ELF-1 (cell line): ENCODE results near the gene SPPL2C.

Source experiments
- DNase-seq: peaks from one replicate; pipeline ENCODE4 v3.0.0-alpha.2; 2016; ENCODE audit warnings: low read depth, low spot score

Gene SPPL2C, protein sequence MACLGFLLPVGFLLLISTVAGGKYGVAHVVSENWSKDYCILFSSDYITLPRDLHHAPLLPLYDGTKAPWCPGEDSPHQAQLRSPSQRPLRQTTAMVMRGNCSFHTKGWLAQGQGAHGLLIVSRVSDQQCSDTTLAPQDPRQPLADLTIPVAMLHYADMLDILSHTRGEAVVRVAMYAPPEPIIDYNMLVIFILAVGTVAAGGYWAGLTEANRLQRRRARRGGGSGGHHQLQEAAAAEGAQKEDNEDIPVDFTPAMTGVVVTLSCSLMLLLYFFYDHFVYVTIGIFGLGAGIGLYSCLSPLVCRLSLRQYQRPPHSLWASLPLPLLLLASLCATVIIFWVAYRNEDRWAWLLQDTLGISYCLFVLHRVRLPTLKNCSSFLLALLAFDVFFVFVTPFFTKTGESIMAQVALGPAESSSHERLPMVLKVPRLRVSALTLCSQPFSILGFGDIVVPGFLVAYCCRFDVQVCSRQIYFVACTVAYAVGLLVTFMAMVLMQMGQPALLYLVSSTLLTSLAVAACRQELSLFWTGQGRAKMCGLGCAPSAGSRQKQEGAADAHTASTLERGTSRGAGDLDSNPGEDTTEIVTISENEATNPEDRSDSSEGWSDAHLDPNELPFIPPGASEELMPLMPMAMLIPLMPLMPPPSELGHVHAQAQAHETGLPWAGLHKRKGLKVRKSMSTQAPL

DNA sequence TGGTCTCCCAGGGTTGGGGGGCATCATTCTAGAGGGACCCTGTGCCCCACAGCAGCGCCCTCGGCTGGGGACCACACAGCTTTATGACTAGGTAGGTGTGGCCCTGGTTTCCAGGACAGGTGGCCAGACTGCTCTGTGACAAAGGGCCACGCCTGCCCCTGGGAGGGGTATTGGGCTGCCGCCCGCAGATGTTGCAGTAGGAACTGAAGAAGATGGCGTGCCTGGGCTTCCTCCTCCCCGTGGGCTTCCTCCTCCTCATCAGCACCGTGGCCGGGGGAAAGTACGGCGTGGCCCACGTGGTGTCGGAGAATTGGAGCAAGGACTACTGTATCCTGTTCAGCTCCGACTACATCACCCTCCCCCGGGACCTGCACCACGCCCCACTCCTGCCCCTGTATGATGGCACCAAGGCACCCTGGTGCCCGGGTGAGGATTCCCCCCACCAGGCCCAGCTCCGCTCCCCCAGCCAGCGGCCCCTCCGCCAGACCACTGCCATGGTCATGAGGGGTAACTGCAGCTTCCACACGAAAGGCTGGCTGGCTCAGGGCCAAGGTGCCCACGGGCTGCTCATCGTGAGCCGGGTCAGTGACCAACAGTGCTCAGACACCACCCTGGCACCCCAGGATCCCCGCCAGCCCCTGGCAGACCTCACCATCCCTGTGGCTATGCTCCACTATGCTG, at the start of gene SPPL2C:
SPPL2C (plus strand) TSS at position 187 of the 681 bp plus-strand sequence; CDS start at position 213, 26 bp downstream.
- DNase-seq: no peak

DNA sequence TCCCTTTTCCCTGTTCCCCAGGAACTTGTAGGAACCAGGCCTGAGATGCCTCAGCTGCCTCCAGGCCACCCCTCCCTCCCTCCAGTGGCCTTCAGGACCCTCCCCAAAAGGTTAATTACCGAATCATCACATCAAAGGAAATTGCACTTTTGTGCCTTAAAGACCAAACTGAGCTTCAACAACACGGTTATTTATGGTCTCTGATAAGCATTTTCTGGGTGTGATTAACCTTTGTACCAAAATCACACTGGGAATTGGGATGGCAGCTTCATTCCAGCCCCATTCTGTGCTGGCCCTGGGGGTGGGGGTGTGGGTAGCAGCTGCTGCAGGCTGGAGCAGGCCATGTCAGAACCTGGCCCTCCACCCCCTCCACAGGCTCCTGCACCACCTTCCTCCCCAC, 43.9 kb upstream of the SPPL2C start:
- peak; percentile 64 for DNase-seq

DNA sequence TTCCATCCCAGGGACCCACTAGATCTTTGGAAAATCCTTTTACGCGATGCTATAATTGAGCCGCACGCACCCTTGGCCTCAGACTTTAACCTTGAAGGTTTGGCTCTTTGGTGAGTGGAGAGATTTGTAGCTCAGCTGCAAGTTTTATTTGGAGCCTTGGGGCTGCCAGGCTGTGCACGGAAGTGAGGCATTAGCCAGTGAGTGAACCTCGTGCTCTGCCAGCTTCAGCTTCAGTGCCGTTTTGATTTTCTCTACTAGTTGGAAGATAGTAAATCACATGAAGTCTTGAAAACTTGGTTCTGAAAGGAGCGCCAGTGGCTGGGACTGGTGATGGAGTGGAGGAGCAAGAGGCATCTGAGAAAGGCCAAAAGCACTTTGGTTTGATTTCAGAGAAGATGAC, 43.3 kb upstream of the SPPL2C start:
- no peak for DNase-seq

DNA sequence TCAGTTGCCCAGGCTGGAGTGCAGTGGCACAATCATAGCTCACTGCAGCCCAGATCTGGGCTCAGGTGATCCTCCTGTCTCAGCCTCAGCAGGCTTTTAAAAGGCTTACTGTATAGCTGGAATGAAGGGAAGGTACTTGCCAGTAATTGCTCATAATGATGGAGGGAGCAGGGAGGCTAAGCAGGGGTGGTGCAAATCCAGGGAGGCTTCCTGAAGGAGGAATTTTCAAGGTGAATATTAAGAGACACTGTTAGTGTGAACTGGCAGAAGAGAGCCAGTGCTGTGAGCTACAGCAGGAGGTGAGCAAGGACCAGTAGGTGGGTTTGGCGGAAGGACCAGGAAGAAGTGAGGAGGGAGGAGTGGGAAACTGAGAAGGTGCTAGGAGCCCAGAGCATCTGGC, 35.8 kb upstream of the SPPL2C start:
- DNase-seq: no peak

DNA sequence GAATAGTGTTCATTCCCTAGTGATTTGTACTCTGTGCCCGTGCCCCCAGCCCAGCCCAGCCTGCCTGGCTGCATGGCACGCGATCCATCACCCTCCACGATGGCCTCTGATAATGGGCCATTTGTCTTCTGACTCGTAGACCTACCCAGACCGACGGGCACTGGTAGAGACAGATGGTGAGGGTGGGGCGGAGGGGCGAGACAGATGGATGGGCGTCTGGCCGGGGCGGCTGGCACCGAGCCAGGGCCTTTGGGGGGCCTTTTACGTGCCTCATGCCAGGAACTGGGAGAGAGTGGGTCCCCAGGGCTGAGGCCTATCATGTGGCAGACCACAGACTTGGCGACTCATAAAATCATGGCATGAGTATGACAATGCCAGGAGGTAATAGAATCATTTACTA, 35.2 kb upstream of the SPPL2C start:
- no peak for DNase-seq

DNA sequence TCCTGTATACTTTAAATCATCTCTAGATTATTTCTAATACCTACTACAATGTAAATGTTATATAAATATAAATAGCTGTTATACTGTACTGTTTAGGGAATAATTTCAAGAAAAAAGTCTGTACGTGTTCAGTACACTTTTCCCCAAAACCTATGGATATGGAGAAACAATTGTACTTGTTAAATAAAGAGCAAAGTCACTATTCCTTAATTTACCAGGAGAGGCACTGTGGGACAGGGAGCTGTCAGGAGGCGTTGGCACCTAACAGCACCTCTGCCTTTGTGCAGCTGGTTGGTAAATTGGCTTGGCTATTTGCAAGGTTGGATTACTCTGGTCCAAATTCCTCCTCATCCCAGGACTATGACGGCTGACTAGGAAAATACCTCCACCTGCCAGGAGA, 32.6 kb upstream of the SPPL2C start:
- no peak for DNase-seq

DNA sequence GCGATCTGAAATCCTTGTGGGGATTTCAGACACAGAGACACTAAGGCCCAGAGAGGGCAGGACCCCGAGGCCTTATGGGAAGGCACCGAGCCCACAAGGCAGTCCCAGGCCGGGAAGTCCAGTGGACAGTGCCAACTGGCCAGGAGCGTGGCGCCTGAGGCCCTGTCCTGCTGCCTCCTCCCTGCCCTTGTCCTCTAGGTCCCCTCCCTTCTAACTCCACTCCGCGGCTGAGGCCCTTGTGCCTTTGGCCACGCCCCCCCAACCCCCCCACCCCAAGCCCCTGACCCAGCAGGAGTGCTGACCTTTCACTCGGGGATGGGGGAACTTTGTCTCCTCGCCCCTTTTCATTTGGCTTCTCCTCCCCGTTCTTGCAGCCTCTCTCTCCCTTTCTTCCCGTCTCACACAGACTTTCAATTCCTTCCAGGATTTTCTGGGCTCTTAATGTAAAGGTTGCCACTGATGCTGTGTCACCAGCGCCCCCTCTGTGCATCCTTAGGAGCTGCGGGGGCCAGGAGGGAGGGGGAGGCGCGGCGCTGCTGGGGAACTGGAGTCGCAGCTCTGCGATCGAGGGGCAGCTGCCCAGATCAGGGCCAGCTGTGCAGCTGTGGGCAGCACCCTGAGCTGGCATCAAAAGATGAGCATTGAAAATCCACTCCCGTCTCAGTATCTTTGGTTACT, 31.5 kb upstream of the SPPL2C start:
- peak; percentile 81 for DNase-seq

DNA sequence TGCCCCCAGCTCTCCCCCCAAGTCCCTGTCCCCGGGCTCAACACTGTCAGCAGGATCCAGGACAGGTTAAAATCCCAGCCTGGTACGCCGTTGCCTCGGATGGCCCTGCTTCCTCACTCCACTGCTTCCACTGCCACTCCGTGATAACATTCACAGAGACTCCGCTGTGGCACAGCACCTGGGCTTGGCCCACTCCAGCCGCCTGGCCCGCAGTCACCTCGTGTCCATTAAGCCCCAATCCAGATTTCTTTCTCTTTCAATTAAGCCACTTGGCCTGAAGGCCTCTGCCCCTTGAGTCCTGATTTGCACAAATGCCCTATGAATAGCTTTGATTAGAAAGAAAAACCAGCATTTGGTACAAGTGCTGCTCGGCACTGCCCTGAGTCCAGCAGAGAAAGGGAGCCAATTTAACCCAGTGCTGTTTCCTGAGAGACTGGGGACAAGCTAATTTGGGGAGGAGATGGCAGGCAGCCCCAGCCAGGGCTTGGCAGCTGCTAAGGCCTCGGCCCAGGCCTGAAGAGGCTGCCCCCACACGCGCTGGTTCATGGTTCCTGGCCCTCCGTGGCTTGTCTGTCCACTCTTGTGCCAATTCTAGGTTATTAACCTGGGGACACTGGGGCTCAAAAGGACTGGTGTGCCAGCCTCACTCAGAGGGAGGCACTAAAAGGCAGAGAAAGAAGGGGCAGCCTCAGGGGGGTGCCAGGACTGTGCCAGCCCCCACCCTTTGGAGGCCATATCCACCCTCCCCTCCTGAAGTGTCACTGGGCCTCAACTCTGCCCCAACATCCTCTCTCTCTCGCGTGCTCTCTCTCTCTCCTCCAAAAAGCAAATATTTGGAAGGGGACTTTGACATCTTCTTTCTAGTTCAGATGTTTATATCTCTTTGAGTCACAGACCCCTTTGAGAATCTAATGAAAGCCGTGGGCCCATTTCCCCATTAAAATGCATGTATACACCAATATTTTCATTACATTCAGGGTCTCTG, 29.8 kb upstream of the SPPL2C start:
- DNase-seq: no peak

DNA sequence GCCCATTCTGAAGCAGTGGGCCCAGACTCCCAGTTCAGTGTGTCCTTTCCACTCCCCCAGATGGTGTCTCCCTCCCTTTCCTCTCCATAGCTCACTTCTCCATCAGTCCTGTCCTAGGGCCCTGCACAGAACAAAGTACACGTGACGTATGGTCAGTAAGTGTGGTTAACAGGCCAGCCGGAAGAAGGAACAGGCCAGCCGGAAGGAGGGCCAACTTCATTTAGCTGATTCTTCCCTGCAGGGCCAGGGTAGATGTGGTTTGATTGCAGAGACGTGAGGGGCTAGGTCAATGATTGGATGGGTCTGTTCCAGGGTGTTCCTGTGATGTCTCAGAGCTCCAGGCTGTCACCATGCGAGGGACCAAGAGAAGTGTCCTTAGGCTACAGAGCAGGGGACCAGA, 28.9 kb upstream of the SPPL2C start:
- no peak for DNase-seq

DNA sequence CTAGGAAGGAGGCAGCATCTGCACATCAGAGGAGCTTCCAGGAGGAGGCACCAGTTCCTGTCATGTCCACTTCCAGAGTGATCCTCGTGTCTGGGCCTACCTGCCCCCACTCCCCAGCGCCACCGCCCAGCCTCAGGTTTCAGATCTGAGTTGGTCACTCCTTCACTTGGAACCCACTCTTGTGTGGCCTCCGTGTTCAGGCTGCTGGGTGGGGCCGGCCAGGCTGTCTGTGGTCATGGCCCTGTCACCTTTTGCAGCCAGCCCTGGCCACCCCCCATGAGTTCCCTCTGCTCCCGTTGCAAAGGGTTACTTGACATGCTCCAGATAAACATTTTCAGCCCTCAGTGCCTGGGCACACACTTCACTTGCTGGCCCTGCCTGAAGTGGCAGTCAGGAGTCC, 26.6 kb upstream of the SPPL2C start:
- no peak for DNase-seq

DNA sequence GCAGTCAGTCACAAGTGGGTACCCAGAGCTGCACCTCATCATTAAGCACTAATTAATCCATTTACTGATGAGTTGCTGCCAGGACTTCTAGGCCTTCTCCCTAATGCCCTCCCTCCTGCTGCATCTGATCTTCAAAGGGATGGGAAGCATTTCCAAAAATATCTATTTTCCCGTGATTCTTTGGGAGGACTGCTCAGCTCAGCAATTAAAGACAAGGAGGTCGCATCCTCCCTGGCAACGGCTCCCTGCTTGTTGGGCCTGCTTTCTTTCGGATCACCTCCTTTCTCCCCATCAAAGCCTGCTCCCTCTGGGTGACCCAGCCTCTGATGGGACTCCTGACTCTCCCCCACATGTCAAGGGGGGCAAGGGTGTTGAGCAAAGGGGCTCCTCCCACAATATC, 26.0 kb upstream of the SPPL2C start:
- DNase-seq: no peak

DNA sequence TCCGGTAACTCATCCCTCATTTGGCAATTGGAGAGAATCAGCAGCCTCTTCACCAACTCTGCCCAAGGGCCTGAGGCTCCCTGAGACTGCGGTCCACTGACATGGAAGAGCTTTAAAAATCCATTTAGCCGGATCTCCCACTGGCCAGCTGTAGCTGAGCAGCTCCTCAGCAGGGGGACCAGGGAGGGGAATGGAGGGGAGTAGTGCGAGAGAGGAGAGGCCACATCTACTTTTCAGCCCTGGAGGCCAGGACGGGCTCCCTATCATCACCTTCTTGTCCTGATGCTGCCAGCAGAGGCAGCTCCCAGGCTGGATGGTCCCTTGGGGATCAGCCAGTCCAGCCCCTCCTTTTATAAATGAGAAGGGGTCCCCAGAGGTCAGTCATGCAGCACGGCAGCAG, 25.0 kb upstream of the SPPL2C start:
- no peak for DNase-seq

DNA sequence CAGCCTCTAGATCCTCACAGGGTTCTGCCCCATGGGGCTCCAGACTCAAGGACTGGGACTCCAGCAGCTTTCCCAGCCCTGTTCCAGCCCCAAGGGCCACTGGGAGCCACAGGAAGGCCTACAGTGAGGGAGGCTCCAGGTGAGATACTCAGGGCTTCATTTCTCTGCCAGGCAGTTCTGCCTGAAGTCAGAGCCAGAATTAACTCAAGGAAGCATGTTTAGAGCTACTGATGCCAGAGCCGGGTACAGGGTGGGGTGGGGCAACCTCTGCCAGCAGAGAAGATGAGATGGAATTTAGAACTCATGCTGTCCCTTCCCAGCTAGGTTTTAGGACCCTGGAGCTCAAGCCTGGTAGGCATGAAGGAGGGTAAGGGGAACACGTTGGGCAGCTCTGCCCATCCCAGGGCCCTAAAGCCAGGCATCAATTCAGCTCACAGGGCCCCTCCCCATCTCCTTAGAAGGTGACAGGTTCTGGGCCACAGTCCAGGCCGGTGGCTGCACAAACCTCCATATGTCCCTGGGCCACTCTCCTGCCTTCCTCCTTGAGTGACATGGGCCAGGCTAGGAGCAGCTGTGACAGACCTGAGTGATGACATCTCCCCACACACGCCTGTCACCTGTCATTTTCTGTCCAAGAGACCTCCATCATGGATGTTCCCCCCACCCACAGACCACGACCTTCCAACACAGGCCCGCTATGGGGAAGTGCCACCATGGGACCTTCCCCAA, 24.5 kb upstream of the SPPL2C start:
- no peak for DNase-seq

DNA sequence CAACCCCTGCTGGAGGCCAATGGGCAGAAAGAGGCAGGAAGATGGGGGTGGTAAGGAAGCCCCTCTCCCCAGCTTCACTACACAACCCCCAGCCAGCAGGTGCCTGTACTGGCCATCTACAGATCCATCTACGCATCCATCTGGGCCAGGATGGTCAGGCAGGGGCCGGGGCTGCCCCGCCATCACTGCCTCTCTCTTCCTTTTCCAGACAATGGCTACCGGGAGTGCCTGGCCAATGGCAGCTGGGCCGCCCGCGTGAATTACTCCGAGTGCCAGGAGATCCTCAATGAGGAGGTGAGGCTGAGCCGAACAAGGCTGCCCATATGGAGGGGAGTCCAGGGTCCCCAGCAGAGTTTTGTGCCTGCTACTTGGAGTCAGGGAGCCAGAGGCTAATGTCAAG, 23.5 kb upstream of the SPPL2C start:
- no peak for DNase-seq

DNA sequence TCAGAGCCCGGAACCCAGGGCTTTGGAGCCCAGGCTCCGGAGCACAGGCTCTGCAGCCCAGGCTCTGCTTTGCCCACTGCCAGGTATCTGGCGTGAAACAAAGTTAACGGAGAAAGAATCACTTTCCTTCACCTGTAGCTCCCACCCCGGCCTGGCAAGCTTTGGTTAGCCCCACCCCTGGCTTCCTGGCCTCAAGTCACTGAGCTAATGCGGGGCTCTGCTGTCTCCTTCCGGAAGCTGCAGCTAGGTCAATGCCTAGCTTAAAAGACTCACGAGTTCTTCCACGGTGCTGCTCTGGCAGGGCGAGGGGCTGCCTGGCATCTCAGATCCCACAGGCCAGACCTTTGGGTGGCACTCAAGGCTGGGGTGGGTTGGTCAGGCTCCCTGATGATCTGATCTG, 21.1 kb upstream of the SPPL2C start:
- no peak for DNase-seq

DNA sequence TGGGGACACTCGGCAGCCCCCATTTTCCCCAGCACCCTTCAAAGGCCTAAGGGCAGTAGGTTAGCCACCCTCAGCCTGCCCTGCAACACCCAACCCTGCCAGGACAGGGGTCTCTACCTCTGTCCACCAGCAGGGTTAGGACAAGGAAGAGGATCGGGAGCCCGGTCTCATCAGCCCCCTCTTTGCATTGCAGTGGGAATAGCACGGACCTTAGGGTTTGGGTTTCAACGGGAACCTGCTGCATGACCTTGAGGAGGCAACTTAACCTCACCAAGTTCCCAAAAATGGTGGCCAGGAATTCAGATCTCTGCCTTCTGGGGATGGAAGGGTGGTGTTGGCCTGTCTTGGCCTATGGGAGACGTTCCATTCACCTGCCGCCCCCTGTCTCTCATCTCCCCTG, 20.2 kb upstream of the SPPL2C start:
- DNase-seq: no peak

DNA sequence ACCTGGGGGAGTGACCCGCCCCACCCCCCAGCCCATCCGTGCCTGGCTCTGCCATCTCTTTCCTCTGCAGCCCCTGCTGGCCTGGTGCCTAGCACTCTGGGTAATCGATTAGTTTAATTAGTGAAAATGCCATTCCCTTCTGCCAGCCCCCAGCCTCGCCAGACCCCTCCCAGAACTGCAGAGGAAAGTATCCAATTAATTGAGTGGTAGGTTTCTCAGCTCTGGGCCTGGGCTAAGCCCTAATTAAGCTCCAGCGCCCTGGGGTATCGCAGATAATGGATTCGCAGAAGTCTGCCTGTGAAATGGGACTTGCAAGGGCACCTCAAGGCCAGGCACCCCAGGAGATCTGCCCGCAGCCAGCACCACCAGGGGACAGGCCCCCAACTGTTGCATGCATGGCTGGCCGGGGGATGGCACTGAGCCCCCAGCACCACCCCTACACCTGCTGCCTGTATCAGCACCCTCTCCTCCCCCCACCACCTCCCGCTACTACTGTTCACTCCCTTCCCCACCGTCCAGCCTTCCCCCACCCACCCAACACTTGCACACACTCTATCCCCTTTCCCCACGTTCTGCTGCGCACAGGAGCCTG, 19.7 kb upstream of the SPPL2C start:
- DNase-seq: no peak

DNA sequence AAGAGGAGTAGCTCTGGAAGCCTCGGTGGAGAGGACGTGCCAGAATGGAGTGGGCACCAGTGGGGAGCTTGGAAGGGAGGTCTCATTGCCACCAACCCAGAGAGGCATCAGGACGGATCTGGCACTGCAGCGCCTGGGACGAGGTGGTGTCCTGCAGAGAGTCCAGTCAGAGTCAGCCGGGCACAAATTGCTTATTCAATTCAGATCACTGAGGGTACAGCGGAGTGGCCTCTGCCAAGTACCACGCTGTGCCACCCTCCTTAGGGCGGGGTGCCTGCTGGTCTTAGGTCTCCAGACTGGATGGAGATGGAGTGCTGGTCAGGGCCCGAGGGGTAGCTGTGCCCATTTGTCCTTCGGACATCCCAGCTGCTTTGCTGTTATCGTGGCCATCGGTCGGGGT, 18.9 kb upstream of the SPPL2C start:
- DNase-seq: no peak

DNA sequence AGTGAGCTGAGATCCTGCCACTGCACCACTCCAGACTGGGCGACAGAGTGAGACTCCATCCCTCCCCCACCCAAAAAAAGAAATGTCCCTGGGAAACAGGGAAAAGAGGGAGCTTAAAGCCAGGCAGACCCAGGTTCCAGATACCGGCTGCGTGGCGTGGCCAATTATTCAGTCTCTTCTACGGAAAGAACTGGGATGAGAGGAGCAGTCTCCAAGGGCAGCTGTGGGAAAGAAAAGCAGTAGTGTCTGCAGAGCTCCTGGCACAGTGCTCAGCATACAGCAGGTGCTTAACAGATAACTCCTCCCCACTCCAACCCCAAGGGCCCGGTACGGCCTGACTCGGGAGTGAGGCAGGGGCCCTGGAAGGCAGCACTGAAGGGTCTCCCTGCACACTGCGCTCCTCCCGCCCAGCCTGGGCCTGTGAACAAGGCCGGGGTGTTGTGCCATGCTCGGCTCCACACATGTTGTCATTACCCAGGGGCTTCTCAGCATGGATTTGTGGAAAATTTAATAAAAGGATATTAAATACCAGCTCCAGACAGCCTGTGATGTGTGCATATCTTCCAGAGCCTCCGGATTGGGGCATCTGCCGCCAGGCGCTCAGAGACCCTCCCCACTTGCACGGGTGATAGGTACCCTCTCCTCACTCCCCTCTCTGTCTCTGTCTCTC, 17.6 kb upstream of the SPPL2C start:
- no peak for DNase-seq
